NCI-H2171 treated with DMSO at 0.1 percent for 48 hours (cell line): Measurements from ENCODE around the gene NECTIN1.

Experiments
- DNase-seq: peaks from one replicate; lab custom pipeline; 2025; lab: John Stamatoyannopoulos, UW

The NECTIN1 gene

GRCh38 chr11:119673052-119673758, 55.8 kb downstream of the NECTIN1 start:
- no peak for DNase-seq

- no peak for DNase-seq
These were observed 56.4 kb downstream of the NECTIN1 start for GRCh38 chr11:119672597-119672996.

- peak; percentile 8 for DNase-seq
These were observed 57.4 kb downstream of the NECTIN1 start for GRCh38 chr11:119671561-119672015.

GRCh38 chr11:119671051-119671450, 57.9 kb downstream of the NECTIN1 start:
- DNase-seq = peak; percentile 43

DNA sequence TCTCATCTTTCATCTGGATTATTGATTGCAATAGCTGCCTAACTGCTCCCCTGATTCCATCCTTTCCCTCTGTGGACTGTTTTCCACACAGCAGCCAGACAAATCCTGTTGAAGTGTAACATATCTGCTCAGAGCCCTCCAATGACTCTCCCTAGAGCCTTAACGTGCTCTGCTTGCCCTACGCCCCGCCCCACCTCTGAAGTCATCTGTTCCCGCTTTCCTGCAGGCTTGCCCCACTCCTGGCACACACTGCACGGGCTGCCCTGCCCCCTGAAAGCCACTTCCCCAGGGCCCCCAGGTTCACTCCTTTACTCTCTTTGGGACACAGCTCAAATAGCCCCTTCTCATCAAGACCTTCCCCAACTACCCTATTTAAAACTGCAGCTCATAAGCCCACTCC, 59.5 kb downstream of the NECTIN1 start:
- peak; percentile 5 for DNase-seq

- no peak for DNase-seq
These were observed 60.3 kb downstream of the NECTIN1 start for GRCh38 chr11:119668676-119669075.

DNA sequence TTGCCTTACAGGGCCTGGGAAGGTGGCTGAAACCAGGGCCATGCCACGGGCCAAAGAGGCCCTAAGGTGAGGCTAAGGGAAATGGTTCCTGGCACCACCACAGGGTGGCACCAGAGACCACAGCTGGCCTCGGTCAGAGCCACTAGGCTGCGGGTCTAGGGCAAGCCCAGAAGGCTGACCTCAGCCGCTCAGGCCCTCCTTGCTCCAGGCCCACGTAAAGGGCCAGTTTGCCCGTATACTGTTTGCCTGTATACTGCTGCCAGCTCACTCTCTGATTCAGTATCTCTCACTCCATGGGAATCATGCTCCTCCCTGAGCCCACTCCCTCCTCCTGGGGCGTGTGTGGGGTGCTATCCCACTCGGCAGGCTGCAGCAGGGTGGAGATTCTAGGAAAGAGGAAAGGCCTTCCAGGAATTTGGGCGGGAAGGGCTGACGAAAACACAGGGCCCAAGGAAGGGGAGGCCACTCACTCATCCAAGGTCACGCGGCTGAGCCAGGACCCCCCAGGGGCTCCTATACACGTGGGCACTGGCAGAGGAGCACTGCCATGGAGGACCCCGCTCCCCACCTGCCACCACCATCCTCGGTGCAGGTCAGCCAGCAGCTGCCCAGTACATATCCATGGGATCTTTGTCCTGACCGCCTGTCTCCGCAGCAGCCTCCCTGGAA, 62.4 kb downstream of the NECTIN1 start:
- no peak for DNase-seq

GRCh38 chr11:119666061-119666460, 62.9 kb downstream of the NECTIN1 start:
- DNase-seq = no peak

DNA sequence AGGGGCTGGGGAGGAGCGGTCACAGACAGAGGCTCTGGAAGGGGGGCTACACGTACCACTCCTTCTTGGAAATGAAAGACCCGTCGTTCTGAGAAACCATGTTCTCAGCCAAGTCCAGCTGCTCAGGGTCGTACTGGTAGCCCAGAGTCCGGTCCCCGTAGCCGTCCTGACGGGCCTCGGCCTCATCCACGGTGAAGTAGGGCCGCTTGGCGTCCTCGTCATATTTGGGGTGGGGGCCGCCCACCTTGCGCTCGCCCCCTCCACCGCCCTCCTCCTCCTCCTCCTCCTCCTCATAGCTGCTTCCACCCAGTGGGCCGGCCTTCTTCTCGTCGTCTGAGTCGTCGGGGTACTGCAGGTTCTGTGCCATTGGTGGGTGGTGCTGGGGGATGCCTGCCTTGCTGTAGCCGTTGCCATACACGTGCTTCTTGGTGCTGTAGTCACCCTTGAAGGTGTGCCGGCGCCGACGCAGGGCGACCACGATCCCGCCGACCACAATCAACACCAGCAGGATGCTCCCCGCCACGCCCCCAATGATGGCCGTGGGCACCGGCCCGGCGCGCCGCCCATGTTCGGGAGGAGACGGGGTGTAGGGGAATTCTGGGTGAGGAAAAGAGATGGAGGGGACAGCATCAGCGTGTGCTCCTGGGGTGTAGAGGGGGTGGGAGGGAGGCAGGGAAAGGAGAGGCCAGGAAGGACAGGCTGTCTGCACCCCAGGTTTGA, 64.1 kb downstream of the NECTIN1 start:
- no peak for DNase-seq

DNA sequence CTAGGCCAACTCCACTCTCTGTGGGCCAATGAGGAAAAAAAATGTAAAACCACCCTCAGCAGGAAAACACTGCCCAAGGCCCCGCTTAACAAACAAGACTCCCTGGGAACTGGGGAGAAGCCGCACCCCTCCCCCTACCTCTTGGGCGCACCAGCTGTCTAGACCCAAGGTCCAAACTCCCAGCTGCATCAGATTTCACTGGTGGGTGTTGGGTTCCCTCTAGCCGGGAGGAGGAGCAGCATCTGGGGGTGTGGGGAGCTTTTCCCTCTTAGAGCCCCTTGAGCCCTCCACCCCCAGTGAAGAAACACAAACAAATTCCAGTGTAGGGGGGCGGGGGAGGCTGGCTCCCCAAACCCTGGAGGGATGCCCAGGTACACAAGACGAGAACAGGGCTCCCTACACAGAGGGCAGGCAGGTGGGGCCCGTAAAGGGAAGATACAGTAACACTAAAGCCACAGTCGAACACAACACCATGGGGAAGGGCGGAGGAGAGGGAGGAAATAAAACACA, 64.9 kb downstream of the NECTIN1 start:
- peak; percentile 89 for DNase-seq

DNA sequence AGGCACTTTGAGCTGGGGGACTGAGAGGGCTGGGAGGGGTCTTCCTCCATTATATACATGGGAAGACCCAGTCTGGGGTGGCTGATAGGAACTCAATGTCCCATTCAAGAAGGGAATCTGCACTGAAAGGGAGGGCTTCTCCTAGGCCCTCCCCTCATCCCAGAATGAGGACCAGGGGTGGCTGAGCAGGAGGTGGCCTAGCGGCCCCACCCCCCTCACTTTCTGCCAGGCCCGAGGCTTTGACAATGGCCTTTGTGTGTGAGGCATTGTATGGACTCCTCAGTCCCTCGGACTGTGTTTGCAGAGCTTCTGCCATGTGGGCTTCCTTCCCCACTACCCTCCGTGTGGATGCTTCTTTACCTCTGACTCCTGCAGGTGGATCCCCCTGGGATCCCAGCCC, 65.7 kb downstream of the NECTIN1 start:
- no peak for DNase-seq

DNA sequence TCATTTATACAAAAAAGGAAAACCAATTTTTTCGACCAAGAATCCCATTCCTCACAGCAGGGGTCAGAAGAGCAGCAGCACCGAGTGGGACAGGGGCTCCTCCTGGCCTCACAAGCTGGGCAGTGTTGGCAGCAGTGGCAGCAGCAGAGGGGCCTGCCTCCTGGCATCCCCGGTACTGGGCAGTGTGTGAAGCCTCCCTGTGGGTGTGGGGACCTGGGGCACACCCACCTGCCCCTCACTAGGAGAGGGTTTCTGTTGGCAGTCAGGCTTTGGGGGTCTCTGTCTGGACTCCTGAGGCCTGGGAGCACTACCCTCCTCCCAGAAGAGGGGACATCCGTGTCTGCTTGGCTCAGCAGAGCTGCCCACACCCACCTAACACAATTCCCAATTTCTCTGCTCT, 67.8 kb downstream of the NECTIN1 start:
- no peak for DNase-seq

DNA sequence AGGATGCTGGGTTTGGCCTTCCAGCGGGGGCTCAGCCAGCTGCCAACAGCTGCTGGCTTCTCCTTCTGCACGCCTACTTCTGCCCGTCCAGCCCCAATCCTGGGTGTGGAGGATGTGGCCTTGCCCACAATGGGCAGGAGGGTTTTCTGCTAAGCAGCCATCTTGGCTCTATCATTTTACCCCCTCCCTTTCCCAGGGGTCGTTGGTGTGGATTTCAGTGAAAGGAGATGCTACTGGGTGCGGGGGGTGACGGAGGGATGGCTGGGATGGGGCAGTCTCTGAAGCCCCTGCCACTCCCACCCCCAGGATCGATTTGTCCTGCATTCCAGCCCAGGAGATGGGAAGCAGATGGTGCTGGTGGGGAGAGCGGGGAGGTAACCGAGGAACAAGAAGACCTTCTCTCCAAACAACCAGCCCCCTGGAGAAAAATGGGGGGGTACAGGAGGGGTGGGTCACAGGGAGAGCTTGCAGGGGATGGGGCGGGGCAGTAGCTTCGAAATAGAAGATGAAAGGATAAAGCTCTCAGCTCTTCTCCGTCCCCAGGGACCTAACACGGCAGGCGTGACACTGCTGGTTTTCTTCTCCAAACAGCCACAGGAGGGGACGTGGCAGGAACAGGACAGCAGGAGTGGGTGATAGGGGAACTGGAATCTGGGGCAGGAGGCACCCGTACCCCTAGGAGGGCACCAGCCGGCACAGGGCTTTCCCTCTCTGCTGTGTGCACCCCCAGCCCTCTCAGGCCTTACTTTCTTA, 68.9 kb downstream of the NECTIN1 start:
- DNase-seq = peak; percentile 40

GRCh38 chr11:119652907-119653659, 75.9 kb downstream of the NECTIN1 start:
- no peak for DNase-seq

DNA sequence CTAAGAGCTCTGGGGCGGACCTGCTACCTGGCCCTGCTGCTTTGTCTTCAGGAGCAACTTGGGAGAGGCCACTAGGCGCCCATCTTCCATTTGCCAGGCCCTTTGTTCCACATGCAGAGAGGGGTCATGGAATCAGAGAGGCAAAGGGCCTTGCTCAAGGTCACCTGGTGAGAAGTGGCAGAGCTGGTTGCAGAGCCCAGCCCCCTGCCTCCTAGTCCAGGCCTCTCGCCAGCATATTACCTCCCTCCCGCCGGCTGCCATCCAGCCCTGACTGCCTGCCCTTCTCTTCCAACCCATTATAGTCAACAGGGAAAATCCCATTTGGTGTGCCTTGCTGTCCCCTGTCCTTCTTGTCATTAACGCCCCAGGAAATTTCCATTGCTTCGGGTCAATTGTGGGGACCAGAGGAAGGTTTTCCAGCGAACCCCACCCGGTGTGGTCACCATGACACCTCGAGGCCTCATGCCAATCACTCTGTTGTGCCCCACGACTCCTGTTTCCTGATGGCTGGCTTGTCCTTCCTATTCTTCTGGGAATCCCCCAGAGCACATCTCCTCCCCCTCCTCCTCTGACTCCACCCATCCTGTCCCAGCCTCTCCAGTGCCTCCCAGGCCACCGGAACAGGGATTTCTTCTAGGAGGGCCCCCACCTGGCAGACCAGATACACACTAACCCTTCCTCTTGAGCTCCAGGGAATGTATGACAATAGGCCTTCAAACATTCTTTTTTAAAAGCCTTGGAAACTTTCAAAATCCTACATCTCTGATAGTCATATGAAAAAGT, 77.0 kb downstream of the NECTIN1 start:
- no peak for DNase-seq

DNA sequence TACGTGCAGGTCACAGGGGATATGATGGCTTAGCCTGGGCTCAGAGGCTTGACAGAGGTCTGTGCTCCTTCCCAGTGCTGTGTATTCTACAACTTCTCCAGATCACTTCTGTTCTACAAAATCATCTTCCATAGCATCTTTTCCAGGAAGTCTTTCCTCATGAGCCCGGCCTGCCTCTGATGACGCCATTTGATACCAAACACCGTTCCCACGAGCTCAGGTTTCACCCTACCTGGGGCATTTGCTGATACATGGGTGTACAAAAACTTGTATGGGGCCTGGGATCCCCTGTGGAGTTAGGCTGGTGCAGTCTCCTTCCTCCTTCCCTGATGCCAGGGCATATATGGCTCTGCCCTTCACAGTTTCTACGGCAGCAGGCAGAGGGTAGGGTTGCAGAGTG, 78.7 kb downstream of the NECTIN1 start:
- peak; percentile 5 for DNase-seq

DNA sequence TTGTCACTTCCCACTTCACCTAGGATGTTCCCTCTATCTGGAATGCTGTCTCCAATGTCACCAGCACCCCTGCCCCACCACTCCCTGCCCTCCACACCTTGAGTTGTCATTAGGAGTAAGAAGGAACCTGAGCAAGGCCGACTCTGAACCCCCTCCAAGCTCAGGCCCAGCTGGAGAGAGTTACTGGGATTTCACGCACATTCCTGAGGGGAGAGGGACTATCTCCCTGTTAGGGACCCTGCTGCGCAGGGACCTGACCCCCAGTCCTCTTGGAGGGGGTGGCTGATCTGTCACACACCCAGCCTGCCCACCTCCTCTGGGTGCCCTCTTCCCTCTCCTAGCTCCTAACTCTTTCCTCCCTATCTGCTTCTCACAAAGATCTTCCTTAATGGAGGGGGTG, 81.7 kb downstream of the NECTIN1 start:
- no peak for DNase-seq

DNA sequence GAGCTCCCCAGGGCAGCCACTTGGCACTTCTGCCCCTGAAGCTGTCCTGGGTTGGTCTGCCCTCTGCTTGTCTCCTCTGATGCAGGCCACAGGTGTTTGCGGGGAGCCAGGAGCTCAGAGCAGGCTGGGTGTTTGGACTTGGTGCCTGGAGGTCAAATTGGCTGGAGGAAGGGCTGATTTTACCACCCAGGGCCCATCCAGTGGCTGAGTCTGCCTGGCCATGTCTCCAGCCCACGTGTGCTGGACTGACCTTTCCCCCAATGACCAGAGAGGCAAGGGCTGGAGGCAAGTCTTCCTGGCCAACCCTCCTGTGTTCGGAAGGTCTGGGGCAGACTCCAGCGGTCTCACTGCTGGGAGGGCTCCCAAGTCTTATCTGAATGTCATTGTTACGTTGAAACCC, 84.0 kb downstream of the NECTIN1 start:
- no peak for DNase-seq

- no peak for DNase-seq
These were observed 84.5 kb downstream of the NECTIN1 start for GRCh38 chr11:119644502-119644901.

- no peak for DNase-seq
These were observed 85.1 kb downstream of the NECTIN1 start for GRCh38 chr11:119643876-119644225.
